Activated T-cell treated with anti-CD3 and anti-CD28 coated beads, Interleukin-2, amount 50 U/mL, for 24 hours (primary cell): ENCODE measurements around the gene STOML1.

ENCODE experiments used
- DNase-seq: peaks from one replicate; pipeline ENCODE4 v3.0.0-alpha.2; 2020
- H3K27ac Mint-ChIP-seq: 2 replicates; pipeline ENCODE4 v1.8.0; 2020; ENCODE audit warnings: mild to moderate bottlenecking, mixed read lengths
- H3K27me3 Mint-ChIP-seq: 2 replicates; pipeline ENCODE4 v1.8.0; 2020; ENCODE audit warnings: mixed read lengths
- H3K36me3 Mint-ChIP-seq: 2 replicates; pipeline ENCODE4 v1.8.0; 2020; ENCODE audit warnings: low read depth, mixed read lengths
- H3K4me1 Mint-ChIP-seq: 2 replicates; pipeline ENCODE4 v1.8.0; 2020; ENCODE audit warnings: low read depth, mixed read lengths
- H3K4me3 Mint-ChIP-seq: 2 replicates; pipeline ENCODE4 v1.8.0; 2020; ENCODE audit warnings: mild to moderate bottlenecking, moderate library complexity, mixed read lengths
- H3K9me3 Mint-ChIP-seq: 2 replicates; pipeline ENCODE4 v1.8.0; 2020; ENCODE audit warnings: mixed read lengths

The STOML1 gene

DNA sequence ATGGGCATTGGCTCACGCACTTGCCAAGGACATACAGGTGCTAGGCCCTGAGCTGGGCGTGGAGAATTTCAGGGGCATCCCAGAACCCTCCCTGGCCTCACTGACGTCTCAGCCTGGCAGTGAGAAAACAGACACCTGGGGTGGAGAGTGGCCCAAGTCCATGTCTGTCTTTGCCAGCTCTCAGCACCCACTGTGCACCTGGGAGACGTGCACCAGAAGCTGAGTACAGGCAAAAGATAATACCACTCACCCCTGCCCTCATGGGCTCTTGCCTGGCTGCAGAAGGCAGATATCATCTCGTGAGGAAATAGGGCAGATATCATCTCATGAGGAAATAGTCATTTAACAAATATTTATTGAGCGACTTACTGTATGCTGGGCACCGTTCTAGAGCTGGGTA is 57.8 kb downstream of the STOML1 start:
- H3K36me3 Mint-ChIP-seq, result no peaks in the 10 kb centered on the region
- no peak overlapping the region for H3K27ac Mint-ChIP-seq
- H3K4me3 Mint-ChIP-seq, result no peak overlapping the region
- peaks cover 3% of the 10 kb centered on the region for H3K4me1 Mint-ChIP-seq
- H3K27me3 Mint-ChIP-seq, result no peaks in the 10 kb centered on the region
- no peak for DNase-seq
- H3K9me3 Mint-ChIP-seq, result no peaks in the 10 kb centered on the region

DNA sequence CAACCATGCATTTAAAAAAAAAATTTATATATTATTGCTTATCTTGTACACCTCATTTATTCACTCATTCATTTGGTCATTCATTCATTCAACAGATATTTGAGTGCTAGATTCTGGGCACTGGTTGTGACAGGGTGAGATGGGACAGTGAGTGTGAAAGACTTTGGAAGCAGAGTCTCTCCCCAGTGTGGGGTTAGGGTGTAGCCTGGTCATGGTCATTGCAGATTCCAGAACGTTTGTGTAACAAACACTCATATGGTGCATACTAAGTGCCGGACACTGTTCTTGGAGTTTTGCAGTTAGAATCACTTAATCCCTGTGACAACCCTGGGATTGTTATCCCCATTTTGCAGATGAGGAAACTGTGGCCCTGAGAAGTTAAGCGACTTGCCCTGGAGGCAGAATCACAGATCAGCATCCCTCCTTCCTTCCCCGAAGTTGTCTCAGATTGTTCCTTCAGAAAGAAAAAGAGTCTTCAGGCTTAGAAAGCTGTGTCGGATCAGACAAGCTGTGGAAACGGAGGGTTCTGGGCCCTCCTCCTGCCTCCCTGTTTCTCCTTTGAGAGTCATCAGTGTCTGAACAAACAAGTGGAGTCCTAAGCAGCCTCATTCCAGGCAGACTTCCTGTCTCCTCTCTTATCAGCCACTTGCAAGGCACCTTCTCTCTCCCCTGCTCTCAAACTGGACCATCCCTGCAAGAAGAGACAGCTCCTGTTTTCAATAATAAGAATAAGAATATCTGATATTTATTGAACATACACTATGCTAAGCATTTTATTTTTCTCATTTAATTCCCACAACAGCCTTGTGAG is 59.5 kb downstream of the STOML1 start:
- H3K36me3 Mint-ChIP-seq, result no peaks in the 10 kb centered on the region
- no peak overlapping the region for H3K4me3 Mint-ChIP-seq

DNA sequence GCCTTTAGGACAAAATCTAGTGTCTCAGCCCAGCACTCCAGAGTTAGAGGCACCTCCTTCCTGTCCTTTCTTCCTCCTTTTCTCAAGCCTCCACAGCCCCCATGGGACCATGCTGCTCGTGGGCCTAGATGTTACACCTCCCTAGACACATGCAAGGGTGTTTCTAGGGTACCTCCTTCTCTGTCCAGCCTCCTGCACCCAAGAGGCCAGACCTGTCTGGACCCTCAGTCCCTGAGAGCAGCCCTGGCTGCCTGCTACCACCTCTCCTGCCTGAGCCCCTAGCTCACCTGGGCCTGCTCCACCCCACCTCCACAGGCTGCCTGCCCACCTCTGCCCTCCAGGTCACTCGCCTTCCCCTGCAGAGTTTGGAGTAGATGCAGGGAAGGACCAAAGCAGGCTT is 60.7 kb downstream of the STOML1 start:
- DNase-seq, result no peak
- no peaks in the 10 kb centered on the region for H3K36me3 Mint-ChIP-seq
- no peaks in the 10 kb centered on the region for H3K9me3 Mint-ChIP-seq
- H3K4me1 Mint-ChIP-seq, result peaks cover 14% of the 10 kb centered on the region
- no peaks in the 10 kb centered on the region for H3K27me3 Mint-ChIP-seq
- no peak overlapping the region for H3K27ac Mint-ChIP-seq
- H3K4me3 Mint-ChIP-seq, result no peak overlapping the region

More for the DNA sequence above, 59.5 kb downstream of the STOML1 start:
- no peaks in the 10 kb centered on the region for H3K9me3 Mint-ChIP-seq
- H3K27ac Mint-ChIP-seq, result no peak overlapping the region
- peaks cover 14% of the 10 kb centered on the region for H3K4me1 Mint-ChIP-seq
- no peak for DNase-seq
- no peaks in the 10 kb centered on the region for H3K27me3 Mint-ChIP-seq

DNA sequence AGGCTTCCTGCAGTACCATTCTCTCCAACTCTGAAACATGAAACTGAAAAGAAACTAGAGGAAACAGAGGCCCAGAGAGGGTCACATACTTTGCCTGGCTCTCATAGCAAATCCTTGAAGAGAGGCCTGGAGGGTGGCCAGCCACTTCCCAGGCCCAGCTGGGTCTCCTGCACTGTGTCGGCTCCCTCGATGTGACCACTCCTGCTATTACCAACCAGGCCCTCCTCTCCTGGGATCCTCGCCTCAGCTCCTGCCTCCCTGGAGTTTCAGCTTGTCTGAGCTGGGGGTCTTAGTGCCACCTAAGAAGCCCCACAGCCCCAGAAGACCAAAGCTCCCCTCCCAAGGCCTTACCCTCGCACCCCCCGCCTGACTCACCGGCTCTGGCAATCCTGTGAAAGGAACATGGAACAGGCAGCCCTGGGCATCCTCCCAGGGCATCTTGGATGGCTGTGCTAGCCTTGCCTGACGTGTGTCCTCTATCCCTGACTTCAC is 61.3 kb downstream of the STOML1 start:
- H3K9me3 Mint-ChIP-seq, result no peaks in the 10 kb centered on the region
- peaks cover 16% of the 10 kb centered on the region for H3K4me1 Mint-ChIP-seq
- H3K4me3 Mint-ChIP-seq, result no peak overlapping the region
- H3K36me3 Mint-ChIP-seq, result no peaks in the 10 kb centered on the region
- H3K27ac Mint-ChIP-seq, result no peak overlapping the region
- no peaks in the 10 kb centered on the region for H3K27me3 Mint-ChIP-seq
- no peak for DNase-seq

DNA sequence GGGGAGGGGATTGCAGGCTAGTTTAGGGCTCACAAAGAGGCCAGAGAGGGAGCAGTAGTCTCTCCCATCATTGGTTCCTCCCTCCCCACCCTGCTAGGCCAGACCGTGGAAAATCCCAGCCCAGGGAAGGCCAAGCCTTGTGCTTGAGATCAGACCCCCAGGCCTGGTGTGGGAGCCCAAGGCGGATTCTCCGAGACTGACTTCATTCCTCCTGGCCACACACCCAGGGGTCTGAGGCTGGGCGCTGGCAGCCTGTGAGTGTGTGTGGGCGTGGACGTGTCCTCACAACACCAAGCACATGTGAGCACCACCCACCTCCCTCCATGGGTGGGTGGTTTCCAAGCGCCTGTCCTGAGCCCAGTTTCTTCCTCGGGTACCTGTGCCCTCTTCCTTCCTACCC is 61.7 kb downstream of the STOML1 start:
- no peaks in the 10 kb centered on the region for H3K27me3 Mint-ChIP-seq
- H3K27ac Mint-ChIP-seq, result no peak overlapping the region

DNA sequence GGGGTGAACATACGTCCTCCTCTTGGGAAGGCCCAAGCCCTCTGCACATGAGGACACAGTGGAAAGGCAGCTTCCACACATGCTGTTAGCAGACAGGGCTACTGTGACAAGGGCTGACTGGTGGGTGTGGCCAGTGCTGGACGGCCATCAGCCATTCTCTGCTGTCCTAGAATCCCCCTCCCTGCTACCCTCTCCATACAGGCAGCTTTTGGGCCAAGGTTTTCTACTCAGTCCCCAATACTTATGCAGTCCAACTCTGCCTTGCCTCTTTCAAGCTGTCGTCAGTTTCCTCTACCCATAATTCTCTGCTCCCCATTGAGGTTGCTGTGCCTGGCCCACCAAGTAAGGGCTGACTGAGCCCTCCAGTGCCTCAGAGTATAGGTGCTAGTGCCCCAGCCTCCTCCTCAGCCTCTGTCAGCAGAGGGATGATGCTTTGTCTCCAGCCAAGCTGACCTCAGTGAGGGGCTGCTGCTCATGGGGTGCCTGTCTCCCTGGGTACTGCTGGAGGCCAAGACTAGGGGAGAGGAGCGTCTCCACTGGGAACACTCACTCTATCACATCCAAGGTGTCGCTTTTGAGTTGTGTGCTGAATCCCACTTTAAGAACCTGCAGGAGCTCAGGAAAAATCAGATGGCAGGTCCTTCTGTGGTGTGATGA is 63.0 kb downstream of the STOML1 start:
- H3K36me3 Mint-ChIP-seq, result no peaks in the 10 kb centered on the region

More for the DNA sequence above, 61.7 kb downstream of the STOML1 start:
- Mint-ChIP-seq H3K4me3 (no peak overlapping the region), H3K36me3 (no peaks in the 10 kb centered on the region), H3K4me1 (peaks cover 21% of the 10 kb centered on the region), H3K9me3 (no peaks in the 10 kb centered on the region)
- no peak for DNase-seq

More for the DNA sequence above, 63.0 kb downstream of the STOML1 start:
- H3K27me3 Mint-ChIP-seq, result no peaks in the 10 kb centered on the region
- peaks cover 31% of the 10 kb centered on the region for H3K4me1 Mint-ChIP-seq
- H3K27ac Mint-ChIP-seq, result no peak overlapping the region
- H3K4me3 Mint-ChIP-seq, result peak overlapping the region; percentile 44
- H3K9me3 Mint-ChIP-seq, result no peaks in the 10 kb centered on the region
- DNase-seq, result no peak
